ENCODE data around the gene ENOX1.

GRCh38 chr13:43359536-43359935 is 427.2 kb downstream of the ENOX1 start:
- TF ChIP-seq CTCF (IDR thresholded peaks at IDR 0.05) (no peak), POLR2A (IDR thresholded peaks at IDR 0.05) (no peak)

Measured in testis (tissue), 2 donors.